ENCODE data around the gene BACE1-AS.
A peak's percentile ranks its signal among the peaks of the same experiment; 100 is the strongest.
"Not testable (repeated sequence)": the region's sequence is repeated elsewhere in the genome, so short reads cannot be mapped to it uniquely, and the experiment has no call there.

The BACE1-AS gene

DNA sequence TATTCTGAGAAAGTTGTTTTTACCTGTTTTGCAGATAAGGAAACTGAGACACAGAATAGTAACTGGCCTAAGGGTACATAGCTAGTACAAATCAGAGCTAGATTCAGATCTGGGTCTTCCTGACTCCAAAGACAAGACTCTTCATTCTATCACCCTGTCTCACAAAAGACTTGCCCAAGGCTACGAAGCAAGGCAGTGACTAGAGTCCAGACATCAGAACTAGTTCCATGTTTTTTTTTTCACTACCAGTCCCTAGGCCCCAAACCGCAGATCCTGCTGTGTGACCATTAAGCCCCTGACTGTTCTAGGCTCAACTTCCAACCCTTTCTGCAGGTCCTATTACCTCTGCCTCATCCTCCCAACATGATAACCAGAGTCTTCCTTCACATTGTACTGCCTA is 1.5 kb downstream of the BACE1-AS start:
- DNase-seq (ENCODE audit: low read depth), result no peak

DNA sequence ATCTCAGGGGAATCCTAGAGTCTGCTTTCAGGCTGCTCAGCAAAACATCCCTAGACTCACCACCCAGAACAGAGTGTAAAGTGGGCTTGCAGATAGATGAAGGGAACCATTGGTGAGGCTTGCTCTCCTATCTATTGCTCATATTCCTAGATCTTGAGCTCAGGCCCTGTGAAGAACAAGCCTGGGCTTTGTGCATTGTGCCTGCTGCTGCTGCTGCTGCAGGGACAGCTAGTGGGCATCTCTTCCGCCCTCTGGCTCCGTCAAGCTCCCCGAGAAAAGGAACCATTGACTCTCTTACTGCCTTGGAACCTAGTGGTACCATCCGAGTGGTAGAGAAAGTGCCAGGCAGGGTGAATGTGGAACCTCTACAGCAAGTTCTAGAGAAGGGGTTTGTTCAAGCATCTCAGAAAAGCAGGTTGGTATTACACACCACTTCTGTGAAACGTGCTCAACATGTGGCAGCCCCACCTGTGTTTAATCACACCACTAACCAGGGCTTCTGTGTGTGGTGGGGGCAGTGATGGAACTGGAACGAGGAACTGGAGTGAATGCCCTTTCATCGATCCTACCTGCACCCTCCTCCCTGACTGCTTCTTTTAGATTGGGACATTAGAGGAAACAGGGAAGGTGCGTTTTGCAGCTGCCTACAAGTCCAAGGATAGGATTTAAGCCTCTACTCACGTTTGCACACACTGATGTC is 4.4 kb downstream of the BACE1-AS start:
- no peak for DNase-seq (ENCODE audit: low read depth)

DNA sequence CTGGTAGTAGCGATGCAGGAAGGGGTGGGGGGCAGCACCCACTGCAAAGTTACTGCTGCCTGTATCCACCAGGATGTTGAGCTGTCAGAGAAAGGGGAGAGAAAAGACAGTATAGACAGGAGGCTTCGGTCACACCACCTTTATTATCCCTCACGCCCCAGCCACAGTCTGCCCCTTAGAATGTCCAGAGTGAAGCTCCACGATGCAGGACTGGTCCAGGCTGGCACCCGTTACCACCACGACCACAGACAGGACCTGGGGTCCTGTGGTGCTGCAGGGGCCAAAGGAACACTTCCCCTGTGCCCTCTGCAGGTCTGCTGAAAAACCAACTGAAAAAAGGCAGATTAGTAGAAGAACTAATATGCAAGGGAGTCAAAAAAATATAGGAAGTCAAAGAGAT is 5.7 kb downstream of the BACE1-AS start:
- DNase-seq (ENCODE audit: low read depth), result no peak

DNA sequence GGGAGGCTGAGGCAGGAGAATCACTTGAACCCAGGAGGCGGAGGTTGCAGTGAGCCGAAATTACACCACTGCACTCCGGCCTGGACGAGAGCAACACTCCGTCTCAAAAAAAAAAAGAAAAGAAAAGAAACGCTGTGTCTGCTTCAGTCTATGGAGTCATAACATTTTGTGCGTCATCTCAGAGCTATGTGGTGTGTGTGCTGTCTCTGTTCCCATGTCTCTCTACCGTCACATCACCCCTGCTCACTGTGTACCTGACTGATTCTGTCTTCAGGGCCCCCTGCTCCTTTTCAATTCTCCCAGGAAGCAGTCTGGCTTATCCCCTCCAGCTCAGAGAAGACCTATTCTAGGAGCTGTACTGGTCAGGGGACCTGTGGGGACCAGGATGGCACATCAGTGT is 7.0 kb downstream of the BACE1-AS start:
- DNase-seq (ENCODE audit: low read depth), result no peak

DNA sequence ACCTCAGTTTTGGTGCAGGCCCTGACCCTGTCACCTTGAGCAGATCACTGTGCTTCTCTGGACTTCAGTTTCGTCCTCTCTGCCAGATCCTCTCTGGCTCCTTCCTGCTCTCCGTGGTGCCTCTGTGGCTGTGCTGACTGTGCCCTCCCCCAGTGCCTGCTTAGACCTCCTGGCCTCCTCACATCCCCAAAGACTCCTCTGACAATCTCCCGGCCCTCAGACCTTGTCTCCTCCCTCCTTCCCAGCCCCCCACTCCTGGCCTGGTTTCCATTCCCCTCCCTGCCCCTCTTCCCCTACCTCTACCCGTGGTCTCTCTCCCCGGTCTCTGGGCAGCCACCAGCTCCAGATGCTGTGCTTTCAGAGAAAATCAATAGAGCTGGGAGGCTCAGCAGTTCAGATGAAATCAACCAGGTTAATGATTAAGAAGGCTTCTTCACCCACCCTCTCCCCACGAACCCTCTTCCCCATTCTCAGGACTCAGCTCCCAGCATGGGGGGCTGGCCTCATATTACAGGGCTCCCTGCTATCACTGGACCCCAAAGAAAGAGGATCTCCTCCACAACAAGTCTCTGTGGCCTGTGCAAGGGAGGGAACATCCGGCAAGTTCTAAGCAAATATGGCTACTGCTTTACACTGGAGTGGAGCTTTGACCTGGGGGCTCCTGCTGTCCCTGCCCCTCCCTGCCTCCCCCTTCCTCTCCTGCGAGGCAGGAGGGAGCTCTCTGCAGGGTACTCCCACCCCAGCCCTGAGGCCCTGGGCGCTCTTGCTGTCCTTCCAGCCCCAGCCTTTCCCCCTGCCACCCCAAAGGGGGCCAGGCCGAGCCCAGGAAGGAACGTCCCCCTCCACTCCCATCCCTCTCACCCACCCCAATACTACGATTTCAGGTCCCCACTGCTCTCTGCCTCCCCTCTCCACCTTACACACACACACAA is 8.5 kb downstream of the BACE1-AS start:
- DNase-seq (ENCODE audit: low read depth), result no peak

DNA sequence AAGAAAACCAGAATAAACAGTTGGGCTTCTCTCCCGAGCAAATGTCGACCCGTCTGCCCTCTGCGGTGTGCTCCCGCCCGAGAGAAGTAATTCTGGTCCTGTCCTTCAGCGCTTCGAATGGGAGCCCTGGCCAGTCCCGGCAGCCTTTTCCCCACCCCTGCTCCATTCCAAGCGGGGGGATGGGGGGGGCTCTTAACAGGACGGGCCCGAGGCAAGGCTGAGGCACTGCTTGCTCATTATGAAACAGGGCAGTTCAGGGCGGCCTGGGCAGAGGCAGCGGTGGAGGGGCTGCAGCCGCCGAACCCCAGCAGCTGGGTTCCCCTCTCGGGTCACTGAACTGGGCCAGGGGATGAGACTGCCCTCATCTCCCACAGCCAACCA is 9.1 kb downstream of the BACE1-AS start:
- peak; percentile 10 for DNase-seq (ENCODE audit: low read depth)

DNA sequence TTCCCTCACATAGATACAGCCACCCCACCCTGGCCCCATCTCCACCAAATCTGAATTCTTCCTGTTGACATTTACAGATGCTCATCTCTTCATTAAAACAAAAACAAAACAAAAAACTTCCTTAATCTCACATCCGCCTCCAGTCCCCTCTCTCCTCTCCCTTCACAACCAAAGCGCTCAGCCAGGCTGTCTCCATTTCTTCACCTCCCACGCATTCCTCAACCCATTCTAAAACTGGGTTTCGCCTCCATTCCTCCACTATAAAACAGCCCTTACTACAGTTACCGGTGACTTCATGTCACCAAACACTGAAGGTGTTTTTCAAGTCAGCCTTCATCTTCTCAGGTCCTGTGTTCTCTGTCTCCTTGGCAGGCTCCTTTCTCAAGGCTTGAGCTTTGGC is 9.6 kb downstream of the BACE1-AS start:
- no peak for DNase-seq (ENCODE audit: low read depth)

DNA sequence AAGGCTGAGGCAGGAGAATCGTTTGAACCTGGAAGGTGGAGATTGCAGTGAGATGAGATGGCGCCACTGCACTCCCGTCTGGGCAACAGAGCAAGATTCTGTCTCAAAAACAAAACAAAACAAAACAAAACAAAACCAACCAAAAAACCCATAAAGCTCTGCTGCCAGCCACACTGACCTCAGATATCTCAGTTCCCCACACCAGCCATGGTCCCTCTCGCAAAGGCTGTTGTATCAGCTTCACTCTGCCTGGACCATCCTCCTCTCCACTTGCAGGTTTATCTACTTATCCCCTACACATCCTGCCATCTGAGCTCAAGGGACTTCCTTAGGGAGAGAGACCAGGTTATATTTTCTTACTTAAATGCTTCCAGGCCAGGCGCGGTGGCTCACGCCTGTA is 11.1 kb downstream of the BACE1-AS start:
- no peak for DNase-seq (ENCODE audit: low read depth)

DNA sequence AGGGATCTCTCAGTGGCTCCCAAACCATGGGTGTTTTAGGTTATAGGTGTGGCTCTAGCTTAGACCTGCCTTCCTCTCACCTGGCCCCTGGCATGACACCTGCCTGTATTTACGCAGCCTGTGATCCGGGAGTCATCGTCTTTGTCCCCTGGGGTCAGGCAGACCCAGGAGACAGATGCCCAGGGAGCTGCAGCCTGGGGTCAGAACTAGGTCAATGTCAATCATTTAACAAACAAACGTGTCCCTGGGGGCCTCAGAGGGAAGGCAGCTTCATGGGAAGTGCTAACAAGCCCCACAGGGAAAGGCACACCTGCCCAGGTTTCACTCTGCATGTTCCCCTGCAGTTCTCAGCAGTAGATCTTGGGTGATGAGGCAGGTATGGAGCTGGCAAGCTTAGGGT is 12.0 kb downstream of the BACE1-AS start:
- no peak for DNase-seq (ENCODE audit: low read depth)

DNA sequence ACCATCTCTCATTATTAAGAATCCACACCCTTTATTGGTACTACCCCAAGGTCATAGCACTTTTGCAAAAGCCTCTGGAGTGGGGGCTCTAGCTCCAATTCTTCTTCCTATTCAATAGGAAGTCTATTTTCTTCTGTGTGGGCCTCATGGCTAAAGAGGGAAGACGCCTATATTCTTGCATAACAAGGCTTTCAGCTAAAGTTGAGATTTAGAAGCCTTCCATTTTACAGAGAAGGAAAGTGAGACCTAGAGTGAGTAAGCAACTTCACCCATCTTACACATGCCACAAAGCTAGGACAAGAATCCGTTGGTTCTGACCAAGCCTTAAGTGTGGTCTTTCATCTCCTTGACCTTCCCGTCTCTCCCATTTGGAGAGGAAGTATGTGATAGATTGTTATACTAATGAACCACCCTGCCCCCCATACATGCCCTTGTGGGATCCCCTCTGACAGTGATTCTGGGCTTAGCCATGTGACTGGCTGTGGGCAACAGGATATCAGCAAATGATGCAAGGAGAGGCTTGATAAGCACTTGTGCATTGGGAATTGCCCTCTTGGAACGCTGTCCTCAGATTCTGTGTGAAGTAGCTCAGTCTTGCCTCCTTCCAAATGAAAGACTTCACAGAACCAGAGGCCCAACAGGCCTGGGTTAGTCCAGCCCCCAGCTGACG is 12.6 kb downstream of the BACE1-AS start:
- DNase-seq (ENCODE audit: low read depth), result no peak

DNA sequence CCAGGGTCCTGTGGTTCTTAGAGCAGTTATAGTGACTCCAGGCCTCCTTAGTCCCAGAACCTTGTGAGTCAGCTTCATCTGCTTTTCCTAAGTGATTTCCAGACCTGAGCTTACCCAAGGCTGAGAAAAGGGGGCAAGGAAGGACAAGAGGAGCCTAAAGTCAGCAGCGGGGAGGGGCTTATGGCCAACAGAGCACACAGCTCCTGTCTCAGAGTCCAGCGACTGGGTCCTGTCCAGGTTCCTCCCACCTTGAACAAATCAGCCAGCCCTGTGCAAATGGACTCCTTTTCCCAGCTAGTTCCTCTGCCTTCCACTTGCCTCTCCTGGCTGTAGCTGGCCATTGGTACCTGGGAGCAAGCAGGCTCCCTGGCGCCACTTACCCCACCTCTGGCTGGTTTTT is 14.0 kb downstream of the BACE1-AS start:
- no peak for DNase-seq (ENCODE audit: low read depth)

DNA sequence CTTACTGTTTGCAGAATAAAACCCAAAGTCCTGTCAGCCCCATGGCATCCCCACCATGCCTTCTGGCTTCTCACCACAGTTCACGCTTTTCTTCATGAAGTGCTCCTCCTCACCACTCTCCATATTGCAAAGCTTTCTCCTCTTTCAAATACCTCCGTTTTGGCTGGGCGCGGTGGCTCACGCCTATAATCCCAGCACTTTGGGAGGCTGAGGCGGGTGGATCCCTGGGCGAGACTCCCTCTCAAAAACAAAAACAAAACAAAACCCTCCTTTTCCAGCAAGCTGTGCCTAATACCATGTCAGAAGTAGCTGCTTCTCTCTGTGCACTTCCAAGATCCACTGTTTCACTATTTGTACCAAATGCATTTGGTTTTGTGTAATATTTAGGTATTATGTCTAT is 18.2 kb downstream of the BACE1-AS start:
- no peak for DNase-seq (ENCODE audit: low read depth)

DNA sequence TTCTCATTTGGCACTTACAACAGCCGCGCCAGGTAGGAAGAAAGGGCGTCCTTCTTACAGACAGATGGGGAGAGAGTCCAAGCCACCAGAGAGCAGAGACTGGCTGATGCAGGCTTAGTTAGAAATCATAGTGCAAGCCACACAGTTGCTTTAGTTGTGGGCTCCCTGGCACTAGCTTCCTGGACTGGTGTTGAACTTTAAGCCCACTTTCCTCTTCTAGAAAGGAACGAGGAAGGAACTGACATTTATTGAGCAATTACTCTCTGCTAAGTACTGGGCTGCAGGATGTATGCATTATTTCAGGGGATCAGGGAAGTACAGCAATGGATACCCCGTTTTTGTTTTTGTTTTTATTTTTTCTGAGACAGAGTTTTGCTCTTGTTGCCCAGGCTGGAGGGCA is 21.9 kb downstream of the BACE1-AS start:
- DNase-seq (ENCODE audit: low read depth), result no peak

DNA sequence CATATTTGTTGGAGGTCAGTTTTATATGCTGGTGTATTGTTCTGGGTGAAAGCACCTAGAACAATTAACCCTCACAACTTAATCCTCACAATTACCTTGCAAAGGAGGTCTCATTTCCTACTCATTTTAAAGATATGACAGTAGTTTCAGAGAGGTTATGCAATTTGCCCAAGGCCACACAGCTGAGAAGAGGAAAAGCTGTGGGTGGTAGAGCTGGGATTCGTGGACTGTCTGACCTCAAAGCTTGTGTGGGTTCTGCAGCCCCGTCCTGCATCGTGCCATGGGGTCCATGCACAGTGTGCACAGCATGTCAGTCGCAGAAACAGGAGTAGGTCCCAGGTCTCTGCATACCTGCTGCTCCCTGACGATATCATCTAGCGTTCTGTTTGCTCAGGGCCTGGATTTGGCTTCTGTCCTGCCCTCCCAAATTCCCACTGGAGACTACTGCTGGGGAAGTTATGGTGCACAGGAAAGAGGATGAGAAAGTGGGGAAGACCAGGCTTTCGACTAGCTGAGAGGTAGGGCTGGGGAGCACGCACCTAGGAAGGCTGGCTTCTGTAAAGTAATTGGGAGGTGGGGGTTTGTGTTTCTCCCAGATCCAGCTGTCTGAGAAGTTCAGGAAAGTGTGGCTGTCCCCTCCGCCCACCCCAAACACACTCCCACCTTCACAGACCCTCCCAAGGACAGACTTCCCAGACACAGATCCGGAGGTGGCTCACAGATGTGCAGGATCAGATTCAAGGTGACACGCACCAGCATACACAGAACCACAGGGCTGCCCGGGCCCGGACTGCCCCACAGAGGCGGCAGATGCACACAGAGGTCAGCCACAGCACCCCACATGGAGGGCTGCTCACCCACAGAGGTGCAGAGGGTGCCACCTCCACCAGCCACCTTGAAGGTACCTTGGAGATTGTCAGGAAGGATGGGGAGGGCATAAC is 23.0 kb downstream of the BACE1-AS start:
- DNase-seq (ENCODE audit: low read depth), result no peak

DNA sequence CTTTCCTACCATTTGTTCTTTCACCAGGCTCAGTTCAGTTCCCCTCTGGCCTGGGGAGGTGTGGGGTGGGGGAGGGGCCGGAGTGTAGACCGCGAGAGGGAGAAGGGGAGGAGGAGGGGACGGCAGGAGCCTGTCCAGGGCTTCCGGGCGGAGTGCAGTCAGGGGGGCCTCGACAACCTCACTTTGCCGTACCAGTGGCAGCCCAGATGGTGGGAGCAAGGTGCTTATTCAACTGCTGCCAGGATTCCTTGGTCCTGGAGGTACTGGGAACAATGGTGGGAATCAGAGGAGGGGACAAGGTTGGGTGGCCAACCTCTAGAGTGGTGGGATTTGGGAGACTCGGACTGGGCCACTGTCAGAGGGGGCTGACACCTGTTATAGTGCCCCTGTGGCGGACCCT is 23.7 kb downstream of the BACE1-AS start:
- DNase-seq (ENCODE audit: low read depth), result no peak

DNA sequence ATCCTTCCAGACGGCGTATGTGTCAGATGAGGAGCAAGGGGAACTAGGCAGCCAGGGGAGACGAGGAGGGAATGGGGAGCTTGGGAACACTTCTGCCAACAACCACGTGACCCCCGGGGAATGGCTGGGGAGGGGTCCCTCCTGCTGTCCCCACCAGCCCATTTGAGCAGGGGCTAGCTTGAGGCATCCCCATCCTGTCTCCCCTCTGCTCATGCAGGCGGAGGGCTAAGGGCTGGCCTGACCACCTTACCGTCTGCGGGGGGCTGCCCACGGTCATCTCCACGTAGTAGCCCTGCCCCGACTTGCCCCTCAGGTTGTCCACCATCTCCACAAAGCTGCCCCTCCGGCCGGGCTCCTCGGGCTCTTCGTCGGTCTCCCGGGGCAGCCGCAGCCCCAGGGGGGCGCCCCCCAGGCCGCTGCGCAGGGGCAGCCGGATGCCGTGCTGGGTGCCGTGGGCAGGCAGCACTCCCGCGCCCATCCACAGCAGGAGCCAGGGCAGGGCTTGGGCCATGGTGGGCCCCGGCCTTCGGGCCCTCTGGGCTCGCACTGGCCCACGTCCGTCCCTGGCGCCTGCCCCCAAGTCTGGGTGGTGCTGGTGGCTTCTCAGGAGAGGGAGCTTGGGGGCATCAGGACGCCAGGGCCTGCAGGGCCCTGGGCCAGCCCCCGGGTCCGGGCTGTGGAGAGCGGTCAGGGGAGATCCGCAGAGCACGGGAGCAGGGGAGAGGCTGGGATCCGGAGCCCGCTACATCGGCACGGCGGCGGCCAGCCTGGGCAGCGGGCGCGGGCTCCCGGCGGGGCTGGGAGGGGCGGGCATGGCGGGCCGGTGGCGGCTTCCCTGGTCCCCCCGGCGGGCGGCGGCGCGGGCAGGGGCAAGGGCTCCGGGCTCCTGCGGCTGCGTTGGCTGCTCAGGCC is 24.4 kb downstream of the BACE1-AS start:
- DNase-seq (ENCODE audit: low read depth), result no peak

DNA sequence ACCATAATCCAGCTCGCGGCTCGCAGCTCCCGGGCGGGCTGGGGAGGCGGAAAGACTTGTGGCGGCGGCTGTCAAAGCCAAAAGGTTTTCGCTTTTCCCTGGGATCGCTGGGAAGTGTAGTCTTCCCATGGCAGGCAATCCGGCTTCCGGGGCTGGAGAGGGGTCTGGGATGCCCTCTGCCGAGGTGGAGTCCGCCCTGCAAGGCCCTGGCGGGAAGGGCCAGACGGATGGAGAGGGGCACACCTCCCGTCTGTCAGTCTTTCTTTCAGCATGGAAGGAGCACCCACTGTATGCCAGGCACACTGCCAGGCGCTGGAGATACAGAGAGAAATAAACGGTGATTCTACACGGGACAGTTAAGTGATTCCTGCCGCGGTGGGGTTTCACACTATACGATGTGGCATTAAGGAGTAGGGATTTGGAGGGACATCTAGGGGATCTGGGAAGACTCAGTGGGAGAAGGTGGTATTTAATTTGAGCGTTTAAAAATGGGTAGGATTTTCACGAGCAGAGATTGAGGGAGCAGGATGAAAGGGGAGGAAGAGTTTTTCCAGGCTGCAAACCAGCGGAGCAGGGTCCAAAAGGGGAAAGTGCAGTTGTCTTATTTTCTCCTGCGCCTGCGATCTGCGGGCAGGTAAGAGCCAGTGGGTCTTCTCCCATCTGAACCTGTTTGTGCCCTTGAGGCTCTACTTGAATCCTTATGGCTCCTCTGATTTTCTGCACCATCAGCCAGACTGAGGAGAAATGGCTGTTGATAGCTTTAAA is 25.2 kb downstream of the BACE1-AS start, which contains the start of gene BACE1:
BACE1 (minus strand) TSS at position 60 of the 765 bp plus-strand sequence. CDS start 461 bp downstream, outside the sequence.
- DNase-seq (ENCODE audit: low read depth), result peak; percentile 81

DNA sequence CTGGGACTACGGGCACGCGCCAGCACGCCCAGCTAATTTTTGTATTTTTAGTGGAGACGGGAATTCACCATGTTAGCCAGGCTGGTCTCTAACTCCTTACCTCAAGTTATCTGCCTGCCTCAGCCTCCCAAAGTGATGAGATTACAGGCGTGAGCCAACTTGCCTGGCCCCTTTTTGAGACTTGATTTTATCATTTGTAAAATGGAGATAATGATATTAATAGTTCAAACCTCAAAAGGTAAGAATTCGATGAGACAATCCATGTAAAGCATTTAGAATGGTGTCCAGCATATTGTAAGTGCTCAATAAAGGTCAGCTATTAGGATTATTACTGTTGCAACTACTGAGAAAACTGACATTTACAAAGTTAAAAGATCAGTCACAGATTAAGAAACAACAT is 27.6 kb downstream of the BACE1-AS start:
- DNase-seq (ENCODE audit: low read depth), result no peak

DNA sequence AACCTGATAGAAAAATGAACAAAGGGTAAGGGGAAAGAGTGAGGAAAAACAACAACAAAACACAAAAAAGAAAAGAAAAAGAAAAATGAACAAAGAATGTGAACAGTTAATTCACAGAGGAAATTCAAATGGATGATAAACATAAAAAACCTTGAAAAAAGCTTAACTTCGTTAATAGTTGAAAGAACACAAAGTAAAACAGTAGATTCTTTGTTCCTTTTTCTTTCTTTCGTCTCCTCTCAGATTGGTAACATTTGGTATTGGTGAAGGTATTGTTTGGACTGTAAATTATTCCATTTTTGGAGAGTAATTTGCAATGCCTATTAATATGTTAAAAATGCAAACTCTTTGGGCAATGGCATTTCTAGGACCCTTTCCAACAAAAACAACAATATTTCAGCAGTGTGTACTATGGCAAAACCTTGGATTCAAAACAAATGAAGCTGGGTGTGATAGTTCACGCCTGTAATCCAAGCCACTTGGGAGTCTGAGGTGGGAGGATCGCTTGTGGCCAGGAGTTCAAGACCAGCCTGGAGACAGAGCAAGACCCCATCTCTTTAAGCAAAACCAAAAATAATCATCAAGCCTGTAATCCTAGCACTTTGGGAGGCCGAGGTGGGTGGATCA is 28.2 kb downstream of the BACE1-AS start:
- peak; percentile 76 for DNase-seq (ENCODE audit: low read depth)

DNA sequence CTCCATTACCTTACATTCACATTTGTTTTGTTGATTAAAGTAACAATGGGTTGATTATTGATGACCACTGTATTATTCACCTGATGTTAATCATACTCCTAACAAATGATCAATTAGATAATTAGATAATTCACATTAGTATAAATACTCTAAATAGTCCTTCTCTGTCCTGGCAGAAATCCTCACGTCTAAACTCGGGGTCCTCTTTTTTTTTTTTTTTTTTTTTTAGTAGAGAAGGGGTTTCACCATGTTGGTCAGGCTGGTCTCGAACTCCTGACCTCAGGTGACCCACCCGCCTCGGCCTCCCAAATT is 36.1 kb downstream of the BACE1-AS start:
- not testable (repeated sequence) for DNase-seq (ENCODE audit: low read depth)
